Activated CD8-positive, alpha-beta memory T cell treated with anti-CD3 and anti-CD28 coated beads for 48 hours (primary cell): ENCODE data around the gene TUFT1.
A peak's percentile ranks its signal among the peaks of the same experiment; 100 is the strongest.
"Not testable (repeated sequence)": the region's sequence is repeated elsewhere in the genome, so short reads cannot be mapped to it uniquely, and the experiment has no call there.

Source experiments
- DNase-seq, 3 experiments: peaks; one replicate each; pipeline ENCODE4 v3.0.0-alpha.2; 2020; ENCODE audit warnings: low read depth in 2 of 3, low spot score in 2 of 3

TUFT1 gene

GRCh38 chr1:151512326-151512725 is 27.8 kb upstream of the TUFT1 start:
- DNase-seq, result no peak

- no peak for DNase-seq
Observed at GRCh38 chr1:151512801-151513625, 27.1 kb upstream of the TUFT1 start.

- DNase-seq, result no peak
Observed at GRCh38 chr1:151513626-151514121, 26.4 kb upstream of the TUFT1 start.

GRCh38 chr1:151514366-151514765 is 25.7 kb upstream of the TUFT1 start:
- no peak for DNase-seq

- DNase-seq, result no peak
Observed at GRCh38 chr1:151515265-151515664, 24.8 kb upstream of the TUFT1 start.

GRCh38 chr1:151516031-151516511 is 24.0 kb upstream of the TUFT1 start:
- no peak for DNase-seq

GRCh38 chr1:151518431-151518830 is 21.7 kb upstream of the TUFT1 start:
- DNase-seq, result no peak

GRCh38 chr1:151518936-151519335 is 21.2 kb upstream of the TUFT1 start:
- DNase-seq, result no peak

GRCh38 chr1:151519667-151520066 is 20.4 kb upstream of the TUFT1 start:
- no peak for DNase-seq

GRCh38 chr1:151520359-151520758 is 19.8 kb upstream of the TUFT1 start:
- DNase-seq, result no peak

- not testable (repeated sequence) for DNase-seq
Observed at GRCh38 chr1:151522427-151522826, 17.7 kb upstream of the TUFT1 start.

- DNase-seq, result no peak
Observed at GRCh38 chr1:151523326-151523725, 16.8 kb upstream of the TUFT1 start.

GRCh38 chr1:151524736-151525135 is 15.4 kb upstream of the TUFT1 start:
- no peak for DNase-seq

GRCh38 chr1:151526735-151527525 is 13.2 kb upstream of the TUFT1 start:
- DNase-seq, result no peak

GRCh38 chr1:151529211-151529702 is 10.9 kb upstream of the TUFT1 start:
- DNase-seq, result no peak

- no peak for DNase-seq
Observed at GRCh38 chr1:151529781-151530180, 10.3 kb upstream of the TUFT1 start.

- DNase-seq, result no peak
Observed at GRCh38 chr1:151530461-151530860, 9.6 kb upstream of the TUFT1 start.

- DNase-seq, result no peak
Observed at GRCh38 chr1:151533870-151534269, 6.2 kb upstream of the TUFT1 start.

GRCh38 chr1:151534662-151535278 is 5.3 kb upstream of the TUFT1 start:
- peak; percentile 38 to 72 (median 60) for DNase-seq

GRCh38 chr1:151535326-151536271 is 4.5 kb upstream of the TUFT1 start:
- no peak for DNase-seq
